Measurements from ENCODE around the gene SDR42E1.
A peak's percentile ranks its signal among the peaks of the same experiment; 100 is the strongest.
"Not testable (repeated sequence)": the region's sequence is repeated elsewhere in the genome, so short reads cannot be mapped to it uniquely, and the experiment has no call there.

Gene SDR42E1

DNA sequence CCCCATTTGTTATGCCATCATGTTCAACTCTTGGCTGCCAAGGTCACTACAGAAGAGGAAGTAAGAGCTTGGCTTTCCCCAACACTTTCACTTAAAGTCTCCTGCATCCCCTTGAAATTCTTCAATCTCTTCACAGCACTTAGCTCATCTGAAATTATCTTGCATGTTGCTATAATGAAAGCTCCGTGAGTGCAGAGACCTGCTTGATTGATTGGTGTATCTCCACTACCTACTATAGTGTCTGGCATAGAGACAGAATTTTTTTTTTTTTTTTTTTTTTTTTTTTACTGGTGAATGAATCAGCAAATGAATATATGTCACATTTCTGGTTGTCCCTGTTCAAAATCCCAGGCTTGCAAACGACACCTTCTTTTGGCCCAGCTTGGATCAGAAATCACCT is 1.9 kb upstream of the SDR42E1 start:
- Histone ChIP-seq H4K20me1 (ENCODE audit: insufficient read depth, low read length) (no peaks in the 10 kb centered on the region), H3K9ac (ENCODE audit: low read length) (no peak overlapping the region), H3K4me3 (ENCODE audit: low read length) (no peak overlapping the region), H3K27me3 (replicated peaks; ENCODE audit: insufficient read depth, low read length) (no peaks in the 10 kb centered on the region), H3K79me2 (ENCODE audit: low read length) (peaks cover 10% of the 10 kb centered on the region; the same call in 1 of the 2 replicates), H3K4me2 (ENCODE audit: low read depth, low read length) (no peak overlapping the region), H3K27ac (ENCODE audit: low read length) (no peak overlapping the region), H3K36me3 (replicated peaks; ENCODE audit: insufficient read depth, low read length) (no peaks in the 10 kb centered on the region), H3K9me3 (replicated peaks; ENCODE audit: insufficient read depth, low read length) (no peaks in the 10 kb centered on the region), H3K9me2 (replicated peaks; ENCODE audit: insufficient read depth, low read length) (no peaks in the 10 kb centered on the region), H3F3A (ENCODE audit: insufficient read depth, low read length) (peaks cover 3% of the 10 kb centered on the region; the same call in 1 of the 2 replicates), H2AFZ (ENCODE audit: low read length) (no peak overlapping the region), H3K4me1 (ENCODE audit: low read length) (peaks cover 9% of the 10 kb centered on the region; the same call in 1 of the 2 replicates)
- no peak for DNase-seq
- TF ChIP-seq, protein P1, sequence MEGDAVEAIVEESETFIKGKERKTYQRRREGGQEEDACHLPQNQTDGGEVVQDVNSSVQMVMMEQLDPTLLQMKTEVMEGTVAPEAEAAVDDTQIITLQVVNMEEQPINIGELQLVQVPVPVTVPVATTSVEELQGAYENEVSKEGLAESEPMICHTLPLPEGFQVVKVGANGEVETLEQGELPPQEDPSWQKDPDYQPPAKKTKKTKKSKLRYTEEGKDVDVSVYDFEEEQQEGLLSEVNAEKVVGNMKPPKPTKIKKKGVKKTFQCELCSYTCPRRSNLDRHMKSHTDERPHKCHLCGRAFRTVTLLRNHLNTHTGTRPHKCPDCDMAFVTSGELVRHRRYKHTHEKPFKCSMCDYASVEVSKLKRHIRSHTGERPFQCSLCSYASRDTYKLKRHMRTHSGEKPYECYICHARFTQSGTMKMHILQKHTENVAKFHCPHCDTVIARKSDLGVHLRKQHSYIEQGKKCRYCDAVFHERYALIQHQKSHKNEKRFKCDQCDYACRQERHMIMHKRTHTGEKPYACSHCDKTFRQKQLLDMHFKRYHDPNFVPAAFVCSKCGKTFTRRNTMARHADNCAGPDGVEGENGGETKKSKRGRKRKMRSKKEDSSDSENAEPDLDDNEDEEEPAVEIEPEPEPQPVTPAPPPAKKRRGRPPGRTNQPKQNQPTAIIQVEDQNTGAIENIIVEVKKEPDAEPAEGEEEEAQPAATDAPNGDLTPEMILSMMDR (IDR thresholded peaks at IDR 0.05; ENCODE audit: low read length) = no peak
- TF ChIP-seq EZH2phosphoT487 (IDR thresholded peaks at IDR 0.05; ENCODE audit: low read length) (no peak), EZH2 (optimal IDR thresholded peaks at IDR 0.05; ENCODE audit: low read depth, low read length) (no peak)

DNA sequence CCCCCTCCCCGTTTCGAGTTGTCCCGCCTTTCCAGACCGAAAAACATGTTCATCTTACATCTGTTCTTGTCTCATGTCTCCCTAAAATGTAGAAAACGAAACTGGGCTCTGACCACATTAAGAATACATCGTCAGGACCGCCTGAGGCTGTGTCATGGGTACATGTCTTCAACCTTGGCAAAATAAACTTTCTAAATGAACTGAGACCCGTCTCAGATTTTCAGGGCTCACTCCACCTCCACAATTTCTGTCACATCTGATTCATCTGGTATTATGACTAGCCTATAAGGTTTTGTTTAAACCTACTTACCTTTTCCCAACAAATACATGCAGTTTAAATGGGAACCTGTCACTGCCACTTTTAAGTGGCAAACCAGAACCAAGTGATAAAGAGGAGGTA is 621 bp downstream of the SDR42E1 start:
- TF ChIP-seq, protein P1 (IDR thresholded peaks at IDR 0.05; ENCODE audit: low read length) = no peak
- no peak for TF ChIP-seq EZH2 (optimal IDR thresholded peaks at IDR 0.05; ENCODE audit: low read depth, low read length)
- TF ChIP-seq EZH2phosphoT487 (IDR thresholded peaks at IDR 0.05; ENCODE audit: low read length) = no peak
- Histone ChIP-seq H3K27ac (ENCODE audit: low read length) (peak overlapping the region; percentile 73; the same call in 1 of the 2 replicates), H3K36me3 (replicated peaks; ENCODE audit: insufficient read depth, low read length) (no peaks in the 10 kb centered on the region), H3K9me2 (replicated peaks; ENCODE audit: insufficient read depth, low read length) (no peaks in the 10 kb centered on the region), H3K4me3 (ENCODE audit: low read length) (peak overlapping the region; percentile 76), H4K20me1 (ENCODE audit: insufficient read depth, low read length) (no peaks in the 10 kb centered on the region), H3K79me2 (ENCODE audit: low read length) (peaks cover 10% of the 10 kb centered on the region; the same call in 1 of the 2 replicates), H2AFZ (ENCODE audit: low read length) (peak overlapping the region; percentile 93), H3K9me3 (replicated peaks; ENCODE audit: insufficient read depth, low read length) (no peaks in the 10 kb centered on the region), H3K4me1 (ENCODE audit: low read length) (peaks cover 6% of the 10 kb centered on the region; the same call in 1 of the 2 replicates), H3K4me2 (ENCODE audit: low read depth, low read length) (peak overlapping the region; percentile 82), H3F3A (ENCODE audit: insufficient read depth, low read length) (peaks cover 3% of the 10 kb centered on the region; the same call in 1 of the 2 replicates), H3K27me3 (replicated peaks; ENCODE audit: insufficient read depth, low read length) (no peaks in the 10 kb centered on the region), H3K9ac (ENCODE audit: low read length) (peak overlapping the region; percentile 79)
- DNase-seq = peak; percentile 14

DNA sequence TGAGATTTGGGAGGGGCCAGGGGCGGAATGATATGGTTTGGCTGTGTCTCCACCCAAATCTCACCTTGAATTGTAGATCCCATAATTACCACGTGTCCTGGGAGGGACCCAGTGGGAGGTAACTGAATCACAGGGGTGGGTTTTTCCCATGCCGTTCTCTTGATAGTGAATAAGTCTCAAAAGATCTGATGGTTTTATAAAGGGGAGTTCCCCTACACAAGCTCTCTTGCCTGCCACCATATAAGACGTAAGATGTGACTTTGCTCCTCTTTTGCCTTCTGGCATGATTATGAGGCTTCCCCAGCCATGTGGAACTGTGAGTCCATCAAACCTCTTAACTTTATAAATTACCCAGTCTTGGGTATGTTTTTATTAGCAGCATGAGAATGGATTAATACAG is 1.5 kb downstream of the SDR42E1 start:
- H3K27me3 ChIP-seq (replicated peaks; ENCODE audit: insufficient read depth, low read length); H2AFZ ChIP-seq (ENCODE audit: low read length); DNase-seq; H3K4me3 ChIP-seq (ENCODE audit: low read length); H3F3A ChIP-seq (ENCODE audit: insufficient read depth, low read length); H3K79me2 ChIP-seq (ENCODE audit: low read length); H3K27ac ChIP-seq (ENCODE audit: low read length); H4K20me1 ChIP-seq (ENCODE audit: insufficient read depth, low read length); H3K36me3 ChIP-seq (replicated peaks; ENCODE audit: insufficient read depth, low read length); H3K4me2 ChIP-seq (ENCODE audit: low read depth, low read length); H3K9me2 ChIP-seq (replicated peaks; ENCODE audit: insufficient read depth, low read length); H3K9me3 ChIP-seq (replicated peaks; ENCODE audit: insufficient read depth, low read length); H3K9ac ChIP-seq (ENCODE audit: low read length); H3K4me1 ChIP-seq (ENCODE audit: low read length): not testable (repeated sequence)

DNA sequence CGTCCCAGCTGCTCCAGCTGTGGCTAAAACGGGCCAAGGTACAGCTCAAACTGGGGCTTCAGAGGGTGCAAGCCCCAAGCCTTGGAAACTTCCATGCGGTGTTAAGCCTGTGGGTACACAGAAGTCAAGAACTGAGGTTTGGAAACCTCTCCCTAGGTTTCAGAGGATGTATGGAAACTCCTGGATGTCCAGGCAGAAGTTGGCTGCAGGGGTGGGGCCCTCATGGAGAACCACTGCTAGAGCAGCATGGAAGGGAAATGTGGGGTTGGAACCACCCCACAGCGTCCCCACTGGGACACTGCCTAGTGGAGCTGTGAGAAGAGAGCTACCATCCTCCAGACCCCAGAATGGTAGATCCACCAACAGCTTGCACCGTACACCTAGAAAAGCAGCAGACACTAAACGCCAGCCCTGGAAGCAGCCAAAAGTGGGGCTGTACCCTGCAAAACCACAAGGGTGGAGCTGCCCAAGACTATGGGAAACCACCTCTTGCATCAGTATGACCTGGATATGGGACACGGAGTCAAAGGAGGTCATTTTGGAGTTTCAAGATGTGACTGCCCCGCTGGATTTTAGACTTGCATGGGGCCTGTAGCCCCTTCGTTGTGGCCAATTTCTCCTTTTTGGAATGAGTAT is 2.2 kb downstream of the SDR42E1 start:
- no peaks in the 10 kb centered on the region for H3K9me3 ChIP-seq (replicated peaks; ENCODE audit: insufficient read depth, low read length)
- TF ChIP-seq EZH2 (optimal IDR thresholded peaks at IDR 0.05; ENCODE audit: low read depth, low read length) (no peak), EZH2phosphoT487 (IDR thresholded peaks at IDR 0.05; ENCODE audit: low read length) (no peak)
- TF ChIP-seq, protein P1 (IDR thresholded peaks at IDR 0.05; ENCODE audit: low read length) = no peak
- no peaks in the 10 kb centered on the region for H3K9me2 ChIP-seq (replicated peaks; ENCODE audit: insufficient read depth, low read length)
- H3K36me3 ChIP-seq (replicated peaks; ENCODE audit: insufficient read depth, low read length) = no peaks in the 10 kb centered on the region
- peaks cover 3% of the 10 kb centered on the region; the same call in 1 of the 2 replicates for H3F3A ChIP-seq (ENCODE audit: insufficient read depth, low read length)
- H4K20me1 ChIP-seq (ENCODE audit: insufficient read depth, low read length) = no peaks in the 10 kb centered on the region
- peaks cover 5% of the 10 kb centered on the region; the same call in 1 of the 2 replicates for H3K4me1 ChIP-seq (ENCODE audit: low read length)
- peaks cover 10% of the 10 kb centered on the region; the same call in 1 of the 2 replicates for H3K79me2 ChIP-seq (ENCODE audit: low read length)
- no peak overlapping the region for H3K27ac ChIP-seq (ENCODE audit: low read length)
- DNase-seq = no peak
- H2AFZ ChIP-seq (ENCODE audit: low read length) = no peak overlapping the region
- no peak overlapping the region for H3K9ac ChIP-seq (ENCODE audit: low read length)
- no peak overlapping the region for H3K4me3 ChIP-seq (ENCODE audit: low read length)
- no peak overlapping the region for H3K4me2 ChIP-seq (ENCODE audit: low read depth, low read length)
- no peaks in the 10 kb centered on the region for H3K27me3 ChIP-seq (replicated peaks; ENCODE audit: insufficient read depth, low read length)
